ENCODE results near the gene PDE4B.

PDE4B gene

GRCh38 chr1:66269222-66269621 lies 476.5 kb downstream of the PDE4B start:
- no peak for TF ChIP-seq EZH2 (IDR thresholded peaks at IDR 0.05; ENCODE audit: borderline replicate concordance, low read length)
- TF ChIP-seq CTCF (IDR thresholded peaks at IDR 0.05; ENCODE audit: low read length) = no peak
- no peak overlapping the region for H3K27ac ChIP-seq (ENCODE audit: low read depth, low read length, poor library complexity, severe bottlenecking)
- H3K9ac ChIP-seq (ENCODE audit: low read length) = no peak overlapping the region
- no peaks in the 10 kb centered on the region for H3K9me3 ChIP-seq (ENCODE audit: low read length)
- no peaks in the 10 kb centered on the region for H3F3A ChIP-seq (ENCODE audit: insufficient read depth, low read length)
- no peak overlapping the region for H2AFZ ChIP-seq (ENCODE audit: low read length)
- H3K27me3 ChIP-seq (ENCODE audit: insufficient read depth, low read length) = no peaks in the 10 kb centered on the region
- H3K79me2 ChIP-seq (ENCODE audit: insufficient read depth, low read length) = no peaks in the 10 kb centered on the region
- no peaks in the 10 kb centered on the region for H3K9me2 ChIP-seq (ENCODE audit: low read depth, low read length)
- no peak overlapping the region for H3K4me3 ChIP-seq (ENCODE audit: low read depth, low read length, poor library complexity, severe bottlenecking)
- H3K36me3 ChIP-seq (ENCODE audit: insufficient read depth, low read length) = no peaks in the 10 kb centered on the region
- H3K4me1 ChIP-seq (ENCODE audit: insufficient read depth, low read length, severe bottlenecking) = peaks cover 44% of the 10 kb centered on the region
- no peak overlapping the region for H3K4me2 ChIP-seq (ENCODE audit: low read length)
- no peaks in the 10 kb centered on the region for H4K20me1 ChIP-seq (ENCODE audit: insufficient read depth, low read length)

- Histone ChIP-seq H3K9me3 (ENCODE audit: low read length) (no peaks in the 10 kb centered on the region), H3K4me1 (ENCODE audit: insufficient read depth, low read length, severe bottlenecking) (peaks cover 50% of the 10 kb centered on the region), H3K4me2 (ENCODE audit: low read length) (no peak overlapping the region), H3K27me3 (ENCODE audit: insufficient read depth, low read length) (no peaks in the 10 kb centered on the region), H3K9me2 (ENCODE audit: low read depth, low read length) (no peaks in the 10 kb centered on the region), H3K9ac (ENCODE audit: low read length) (no peak overlapping the region), H3K36me3 (ENCODE audit: insufficient read depth, low read length) (no peaks in the 10 kb centered on the region), H4K20me1 (ENCODE audit: insufficient read depth, low read length) (no peaks in the 10 kb centered on the region), H3F3A (ENCODE audit: insufficient read depth, low read length) (no peaks in the 10 kb centered on the region), H2AFZ (ENCODE audit: low read length) (no peak overlapping the region), H3K79me2 (ENCODE audit: insufficient read depth, low read length) (no peaks in the 10 kb centered on the region), H3K27ac (ENCODE audit: low read depth, low read length, poor library complexity, severe bottlenecking) (peak overlapping the region; percentile 91), H3K4me3 (ENCODE audit: low read depth, low read length, poor library complexity, severe bottlenecking) (no peak overlapping the region)
- no peak for TF ChIP-seq EZH2 (IDR thresholded peaks at IDR 0.05; ENCODE audit: borderline replicate concordance, low read length)
- TF ChIP-seq CTCF (IDR thresholded peaks at IDR 0.05; ENCODE audit: low read length) = no peak
Observed at GRCh38 chr1:66270119-66270812, 477.6 kb downstream of the PDE4B start.

GRCh38 chr1:66271216-66271903 lies 478.7 kb downstream of the PDE4B start:
- Histone ChIP-seq H4K20me1 (ENCODE audit: insufficient read depth, low read length) (no peaks in the 10 kb centered on the region), H3K27me3 (ENCODE audit: insufficient read depth, low read length) (no peaks in the 10 kb centered on the region), H3K9ac (ENCODE audit: low read length) (peak overlapping the region; percentile 55), H3F3A (ENCODE audit: insufficient read depth, low read length) (no peaks in the 10 kb centered on the region), H3K9me2 (ENCODE audit: low read depth, low read length) (no peaks in the 10 kb centered on the region), H2AFZ (ENCODE audit: low read length) (no peak overlapping the region), H3K4me1 (ENCODE audit: insufficient read depth, low read length, severe bottlenecking) (peaks cover 57% of the 10 kb centered on the region), H3K4me2 (ENCODE audit: low read length) (peak overlapping the region; percentile 62), H3K9me3 (ENCODE audit: low read length) (no peaks in the 10 kb centered on the region), H3K79me2 (ENCODE audit: insufficient read depth, low read length) (no peaks in the 10 kb centered on the region), H3K36me3 (ENCODE audit: insufficient read depth, low read length) (no peaks in the 10 kb centered on the region), H3K27ac (ENCODE audit: low read depth, low read length, poor library complexity, severe bottlenecking) (peak overlapping the region; percentile 91), H3K4me3 (ENCODE audit: low read depth, low read length, poor library complexity, severe bottlenecking) (peak overlapping the region; percentile 33)
- TF ChIP-seq CTCF (IDR thresholded peaks at IDR 0.05; ENCODE audit: low read length) = no peak
- no peak for TF ChIP-seq EZH2 (IDR thresholded peaks at IDR 0.05; ENCODE audit: borderline replicate concordance, low read length)
